GM12878 (cell line): ENCODE measurements around the gene ECSIT. TPM values are rescaled to one million over a fixed set of nuclear protein-coding genes. Genes with fewer than 3 reads are reported as not detected.

Experiments
- ASH2L ChIP-seq: fragments of 300-600, 200-600 bp; sonication (generic); IDR thresholded peaks from 2 replicates; pipeline ENCODE4 v1.6.1; 2017; ENCODE audit warnings: low read depth, mild to moderate bottlenecking, borderline replicate concordance
- ATF7 ChIP-seq: fragments of 450-650 bp; IDR thresholded peaks from 2 replicates; pipeline ENCODE4 v1.6.1; 2016; ENCODE audit warnings: low read depth, mild to moderate bottlenecking
- BHLHE40 ChIP-seq, 2 experiments: fragments of 450-650 bp in 1 of 2; IDR thresholded peaks; 2 replicates each; pipeline ENCODE4 v1.6.1; 2011 to 2017; ENCODE audit warnings: low read depth in 2 of 2, borderline replicate concordance in 1 of 2, improper control_type of control experiment in 1 of 2, low read length in 1 of 2, mild to moderate bottlenecking in 1 of 2
- CREM ChIP-seq: IDR thresholded peaks from 2 replicates; pipeline ENCODE4 v1.6.1; 2014; ENCODE audit warnings: antibody characterized with exemption, low read depth
- DPF2 ChIP-seq: fragments of 450-650 bp; IDR thresholded peaks from 2 replicates; pipeline ENCODE4 v1.6.1; 2017; ENCODE audit warnings: mild to moderate bottlenecking
- EED ChIP-seq: sonication (generic); IDR thresholded peaks from 2 replicates; pipeline ENCODE4 v1.6.1; 2016; ENCODE audit warnings: antibody characterized with exemption, low read depth
- EP300 ChIP-seq, 2 experiments: fragments of 150-350 bp in 1 of 2; IDR thresholded peaks; 2 replicates each; pipeline ENCODE4 v1.6.1; 2011 to 2012; ENCODE audit warnings: low read depth in 2 of 2, low read length in 2 of 2, borderline replicate concordance in 1 of 2, improper control_type of control experiment in 1 of 2, inconsistent platforms in 1 of 2; ENCODE audit not compliant: control insufficient read depth in 1 of 2
- FOXK2 ChIP-seq: fragments of 450-650 bp; IDR thresholded peaks from 2 replicates; pipeline ENCODE4 v1.6.1; 2017; ENCODE audit warnings: mild to moderate bottlenecking, moderate library complexity
- GATAD2B ChIP-seq: fragments of 450-650 bp; conservative IDR thresholded peaks from 2 replicates; pipeline ENCODE4 v1.6.1; 2017; ENCODE audit warnings: low read depth, mild to moderate bottlenecking, moderate library complexity
- HDGF ChIP-seq: fragments of 450-650 bp; IDR thresholded peaks from 2 replicates; pipeline ENCODE4 v1.6.1; 2016; ENCODE audit warnings: antibody characterized with exemption
- KAT2A ChIP-seq: conservative IDR thresholded peaks from 2 replicates; pipeline ENCODE4 v1.6.1; 2011; ENCODE audit warnings: low read depth, low read length; ENCODE audit not compliant: control insufficient read depth
- LARP7 ChIP-seq: fragments of 450-650 bp; IDR thresholded peaks from 2 replicates; pipeline ENCODE4 v1.6.1; 2017; ENCODE audit warnings: mild to moderate bottlenecking
- MEF2A ChIP-seq: IDR thresholded peaks from 2 replicates; pipeline ENCODE4 v1.6.1; 2011; ENCODE audit warnings: low read depth, mild to moderate bottlenecking, low read length, moderate library complexity; ENCODE audit not compliant: insufficient read depth
- MEF2B ChIP-seq: fragments of 450-650 bp; IDR thresholded peaks from 2 replicates; pipeline ENCODE4 v1.6.1; 2018; ENCODE audit warnings: mild to moderate bottlenecking, moderate library complexity; ENCODE audit not compliant: partially characterized antibody, poor library complexity, severe bottlenecking
- MXI1 ChIP-seq: fragments of 150-350 bp; IDR thresholded peaks from 2 replicates; pipeline ENCODE4 v1.6.1; 2011; ENCODE audit warnings: low read depth, mild to moderate bottlenecking, inconsistent platforms, low read length, improper control_type of control experiment
- NBN ChIP-seq: fragments of 450-650 bp; IDR thresholded peaks from 2 replicates; pipeline ENCODE4 v1.6.1; 2016
- NFIC ChIP-seq: IDR thresholded peaks from 2 replicates; pipeline ENCODE4 v1.6.1; 2012; ENCODE audit warnings: low read depth, mild to moderate bottlenecking, inconsistent platforms, low read length, moderate library complexity
- NKRF ChIP-seq: fragments of 450-650 bp; conservative IDR thresholded peaks from 2 replicates; pipeline ENCODE4 v1.6.1; 2017; ENCODE audit warnings: mild to moderate bottlenecking, moderate library complexity
- NR2C1 ChIP-seq: fragments of 450-650 bp; IDR thresholded peaks from 2 replicates; pipeline ENCODE4 v1.6.1; 2017; ENCODE audit warnings: antibody characterized with exemption, mild to moderate bottlenecking, moderate library complexity
- PAX5 ChIP-seq: IDR thresholded peaks from 2 replicates; pipeline ENCODE4 v1.6.1; 2011; ENCODE audit warnings: low read depth, low read length, borderline replicate concordance
- POLR2AphosphoS5 ChIP-seq: IDR thresholded peaks from 2 replicates; pipeline ENCODE4 v1.6.1; 2011; ENCODE audit warnings: mild to moderate bottlenecking, low read length, inconsistent platforms
- RB1 ChIP-seq: fragments of 450-650 bp; formaldehyde crosslinking; IDR thresholded peaks from 2 replicates; pipeline ENCODE4 v1.6.1; 2017; ENCODE audit warnings: mild to moderate bottlenecking, borderline replicate concordance
- RUNX3 ChIP-seq: IDR thresholded peaks from 2 replicates; pipeline ENCODE4 v1.6.1; 2012; ENCODE audit warnings: low read length, inconsistent platforms
- SREBF1 ChIP-seq: IDR thresholded peaks from 2 replicates; pipeline ENCODE4 v1.6.1; 2012; ENCODE audit warnings: mild to moderate bottlenecking, low read length
- TCF3 ChIP-seq: IDR thresholded peaks from 2 replicates; pipeline ENCODE4 v1.6.1; 2012; ENCODE audit warnings: low read depth, mild to moderate bottlenecking, low read length, borderline replicate concordance; ENCODE audit not compliant: insufficient read depth
- YY1 ChIP-seq: IDR thresholded peaks from 2 replicates; pipeline ENCODE4 v1.6.1; 2011; ENCODE audit warnings: low read depth, mild to moderate bottlenecking, low read length
- ZNF274 ChIP-seq: IDR thresholded peaks from one replicate; pipeline ENCODE4 v1.8.0; 2011; ENCODE audit not compliant: insufficient read length, insufficient read depth
- ZNF384 ChIP-seq: IDR thresholded peaks from 2 replicates; pipeline ENCODE4 v1.6.1; 2012; ENCODE audit warnings: low read depth, mild to moderate bottlenecking, low read length, improper control_type of control experiment, borderline replicate concordance
- ZZZ3 ChIP-seq: IDR thresholded peaks from 2 replicates; pipeline ENCODE4 v1.6.1; 2011; ENCODE audit warnings: low read depth; ENCODE audit not compliant: control insufficient read depth, insufficient read length
- polyA plus RNA-seq, 11 experiments: library from polyadenylated mRNA; depleted of rRNA in 4 of 11; unstranded in 6 of 11; stranded (reverse) in 5 of 11; fragments of >200 nt; fragmentation: Nextera tagmentation in 4 of 11; fragmentation: Illumina TruSeq in 1 of 11; extraction: Ambion mirVana in 4 of 11; extraction: Trizol in 1 of 11; gene quantifications; 1 replicate in 1 of 11; 2 replicates in 10 of 11; pipeline versions ENCODE4 v1.2.1 to v1.2.3, GENCODE V29; 2011 to 2016; ENCODE audit warnings: inconsistent platforms in 2 of 11, missing spikeins in 2 of 11, low read depth in 1 of 11
- total RNA-seq, 4 experiments: library from RNA; depleted of rRNA in 3 of 4; stranded (reverse); fragments of >200 nt in 3 of 4; fragmentation: Illumina TruSeq in 1 of 4; extraction: Trizol in 1 of 4; gene quantifications; 2 replicates each; pipeline versions ENCODE4 v1.2.1 to v1.2.3, GENCODE V29; 2013 to 2021
- TF ChIP-seq, protein P1 (sequence below): fragments of 450-650 bp; IDR thresholded peaks from 2 replicates; pipeline ENCODE4 v1.6.1; 2017; ENCODE audit warnings: low read depth, mild to moderate bottlenecking, moderate library complexity

ECSIT gene
- total and polyA plus RNA-seq, 10 of the 15 experiments (the other 5 are each of a cell fraction or from before 2014, with no cell fraction given) = 1.0 to 59.6 (median 41.3) TPM

- TF ChIP-seq, protein P1, sequence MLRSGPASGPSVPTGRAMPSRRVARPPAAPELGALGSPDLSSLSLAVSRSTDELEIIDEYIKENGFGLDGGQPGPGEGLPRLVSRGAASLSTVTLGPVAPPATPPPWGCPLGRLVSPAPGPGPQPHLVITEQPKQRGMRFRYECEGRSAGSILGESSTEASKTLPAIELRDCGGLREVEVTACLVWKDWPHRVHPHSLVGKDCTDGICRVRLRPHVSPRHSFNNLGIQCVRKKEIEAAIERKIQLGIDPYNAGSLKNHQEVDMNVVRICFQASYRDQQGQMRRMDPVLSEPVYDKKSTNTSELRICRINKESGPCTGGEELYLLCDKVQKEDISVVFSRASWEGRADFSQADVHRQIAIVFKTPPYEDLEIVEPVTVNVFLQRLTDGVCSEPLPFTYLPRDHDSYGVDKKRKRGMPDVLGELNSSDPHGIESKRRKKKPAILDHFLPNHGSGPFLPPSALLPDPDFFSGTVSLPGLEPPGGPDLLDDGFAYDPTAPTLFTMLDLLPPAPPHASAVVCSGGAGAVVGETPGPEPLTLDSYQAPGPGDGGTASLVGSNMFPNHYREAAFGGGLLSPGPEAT = peak; percentile 66
- TF ChIP-seq RB1 (peak; percentile 49; the same call in 1 of the 2 replicates), HDGF (no peak), SREBF1 (no peak), LARP7 (no peak; the same call in 1 of the 2 replicates), POLR2AphosphoS5 (peak; percentile 37; the same call in 1 of the 2 replicates), EED (peak; percentile 72), ATF7 (peak; percentile 27; the same call in 1 of the 2 replicates), NBN (peak; percentile 60; the same call in 1 of the 2 replicates), ZNF274 (no peak), NKRF (no peak), DPF2 (0 out of 2 replicates have a peak, but pooled peaks have one; percentile 37), ZNF384 (peak; percentile 35; the same call in 1 of the 2 replicates), MEF2B (peak; percentile 82), FOXK2 (no peak), ASH2L (no peak), KAT2A (no peak), CREM (peak; percentile 14; the same call in 1 of the 2 replicates), EP300 (IDR thresholded peaks at IDR 0.05; ENCODE audit: borderline replicate concordance in 1 of 2, control insufficient read depth in 1 of 2, low read depth in 2 of 2, low read length in 2 of 2) (peak in 1 of 2 experiments; percentile 42; a peak in 2 of 4 replicates), NR2C1 (no peak), MEF2A (0 out of 2 replicates have a peak, but pooled peaks have one; percentile 12), ZZZ3 (no peak), PAX5 (peak; percentile 76), GATAD2B (peak; percentile 62; the same call in 1 of the 2 replicates), BHLHE40 (IDR thresholded peaks at IDR 0.05; ENCODE audit: borderline replicate concordance in 1 of 2, low read depth in 2 of 2, low read length in 1 of 2) (peak in 1 of 2 experiments; percentile 24; a peak in 1 of 4 replicates), MXI1 (0 out of 2 replicates have a peak, but pooled peaks have one; percentile 24), TCF3 (no peak), NFIC (peak; percentile 59; the same call in 1 of the 2 replicates), RUNX3 (peak; percentile 52; the same call in 1 of the 2 replicates), YY1 (peak; percentile 48; the same call in 1 of the 2 replicates)
Observed at GRCh38 chr19:11560404-11561051, 31.6 kb upstream of the ECSIT start (continued).
